Measurements from ENCODE around the gene KLHL28.

GRCh38 chr14:44955528-44955927 is 6.2 kb downstream of the KLHL28 start:
- no peak for TF ChIP-seq POLR2AphosphoS5 (IDR thresholded peaks at IDR 0.05; ENCODE audit: borderline replicate concordance, low read depth, low read length)
- TF ChIP-seq EZH2 (IDR thresholded peaks at IDR 0.05) = no peak

Measured in SK-N-MC (cell line).